ENCODE data around the gene LPAR1.

GRCh38 chr9:110880189-110880588 is 158.1 kb downstream of the LPAR1 start:
- TF ChIP-seq EP300 (IDR thresholded peaks at IDR 0.05; ENCODE audit: low read length) = no peak
- TF ChIP-seq CTCF (IDR thresholded peaks at IDR 0.05 in 2 of 3, conservative IDR thresholded peaks at IDR 0.05 in 1 of 3; ENCODE audit: insufficient read depth in 2 of 3, low read depth in 1 of 3, low read length in 3 of 3) = no peak
- no peak for TF ChIP-seq CHCHD3 (CRISPR knock-in tag; IDR thresholded peaks at IDR 0.05)
- TF ChIP-seq POLR2AphosphoS2 (IDR thresholded peaks at IDR 0.05; ENCODE audit: low read length) = no peak
- TF ChIP-seq ZNF253 (CRISPR knock-in tag; conservative IDR thresholded peaks at IDR 0.05) = no peak

All from K562 (cell line).